Vagina (tissue), 2 donors: ENCODE measurements around the gene SUGCT. TPM values are rescaled to one million over a fixed set of nuclear protein-coding genes. Genes with fewer than 3 reads are reported as not detected.

Experiments used
- DNase-seq, 2 donors: peaks; one replicate each; pipeline ENCODE4 v3.0.0-alpha.2; 2017; ENCODE audit errors: extremely low spot score in 2 of 2
- H3K27ac ChIP-seq: fragments of 200-600 bp; sonication (generic); one replicate; pipeline ENCODE4 v1.5.1; 2019
- H3K27me3 ChIP-seq: fragments of 200-600 bp; sonication (generic); one replicate; pipeline ENCODE4 v1.5.1; 2019
- H3K36me3 ChIP-seq, 2 donors: fragments of 200-600 bp; sonication (generic); one replicate each; pipeline ENCODE4 v1.5.1; 2017 to 2019
- H3K4me1 ChIP-seq: fragments of 200-600 bp; sonication (generic); one replicate; pipeline ENCODE4 v1.5.1; 2019
- H3K4me3 ChIP-seq, 2 donors: fragments of 200-600 bp; sonication (generic); 1 replicate in 1 of 2; 2 replicates in 1 of 2; pipeline ENCODE4 v1.5.1; 2016 to 2019
- H3K9me3 ChIP-seq: fragments of 200-600 bp; sonication (generic); one replicate; pipeline ENCODE4 v1.5.1; 2019
- POLR2A ChIP-seq, 2 donors: fragments of 450-650 bp; IDR thresholded peaks; one replicate each; pipeline ENCODE4 v1.6.1; 2017; ENCODE audit warnings: antibody characterized with exemption in 2 of 2, mild to moderate bottlenecking in 2 of 2, moderate library complexity in 2 of 2
- POLR2AphosphoS5 ChIP-seq, 2 donors: sonication (generic); formaldehyde crosslinking; IDR thresholded peaks; one replicate each; pipeline ENCODE4 v1.9.0; 2017; ENCODE audit warnings: antibody characterized with exemption in 2 of 2, mild to moderate bottlenecking in 2 of 2, low read depth in 1 of 2; ENCODE audit not compliant: insufficient read depth in 1 of 2
- intact Hi-C: fragments of 100-400 bp; cut with DNase I; formaldehyde crosslinking; loops from one replicate; pipeline ENCODE4 v1.15.1; 2023
- total RNA-seq: library from RNA; depleted of rRNA; stranded (reverse); fragments of >200 nt; gene quantifications from one replicate; pipeline ENCODE4 v1.2.3, GENCODE V29; 2016
- TF ChIP-seq, protein P1 (sequence below), 3 experiments: fragments of 450-650 bp in 2 of 3; fragments of 200-600 bp in 1 of 3; sonication (generic) in 1 of 3; IDR thresholded peaks; one replicate each; pipeline ENCODE4 v1.5.1; 2017 to 2019; ENCODE audit warnings: antibody characterized with exemption in 3 of 3, mild to moderate bottlenecking in 2 of 3, moderate library complexity in 2 of 3

The SUGCT gene
- total RNA-seq, 1 donor from 2014 or later = 2.2 TPM

DNA sequence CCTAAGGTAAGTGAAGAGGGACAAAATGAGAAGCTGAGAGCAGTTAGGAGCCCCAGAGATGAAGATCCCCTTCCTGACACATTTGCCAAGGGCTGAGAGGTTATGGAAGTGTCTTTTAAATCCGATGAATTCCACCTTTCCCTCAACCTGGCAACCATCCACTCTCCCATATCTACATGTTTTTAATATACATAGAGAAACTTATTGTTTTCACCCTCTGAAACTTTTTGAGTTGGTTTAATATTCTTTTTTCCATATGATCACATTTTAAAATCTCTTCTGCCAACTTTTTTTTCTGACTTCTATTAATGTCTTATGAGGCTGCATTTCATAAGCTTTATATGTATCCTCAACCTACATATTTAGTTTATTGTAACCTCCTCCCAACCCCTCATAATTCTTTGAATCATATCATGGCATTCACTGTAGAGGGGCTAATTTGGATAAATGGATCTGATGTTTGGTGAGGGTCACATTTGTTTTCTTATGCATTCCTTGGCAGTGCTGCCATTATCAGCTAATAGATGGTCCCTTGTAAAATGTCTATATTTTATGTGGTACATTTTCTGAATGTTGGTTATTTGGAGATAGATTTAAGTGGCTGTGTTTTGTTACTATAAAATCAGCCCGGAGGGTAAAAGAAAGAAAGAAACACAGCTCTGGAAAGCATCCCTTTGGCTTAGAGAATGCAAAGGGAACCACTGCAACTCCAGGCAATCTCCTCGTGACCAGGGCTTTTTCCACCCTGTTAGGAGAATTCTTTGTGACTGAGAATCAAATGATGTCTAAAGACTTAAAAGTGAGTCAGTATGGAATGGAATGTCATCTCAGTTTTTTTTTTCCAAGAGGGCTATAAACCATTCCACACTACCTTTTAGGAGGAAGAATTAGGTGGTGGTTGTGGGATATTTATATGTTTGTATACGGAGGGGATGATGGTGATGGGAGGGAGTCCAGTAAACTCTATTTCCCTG, 334.4 kb downstream of the SUGCT start:
- intact Hi-C loops = no loop called here
- no peak for DNase-seq
- TF ChIP-seq, protein P1, sequence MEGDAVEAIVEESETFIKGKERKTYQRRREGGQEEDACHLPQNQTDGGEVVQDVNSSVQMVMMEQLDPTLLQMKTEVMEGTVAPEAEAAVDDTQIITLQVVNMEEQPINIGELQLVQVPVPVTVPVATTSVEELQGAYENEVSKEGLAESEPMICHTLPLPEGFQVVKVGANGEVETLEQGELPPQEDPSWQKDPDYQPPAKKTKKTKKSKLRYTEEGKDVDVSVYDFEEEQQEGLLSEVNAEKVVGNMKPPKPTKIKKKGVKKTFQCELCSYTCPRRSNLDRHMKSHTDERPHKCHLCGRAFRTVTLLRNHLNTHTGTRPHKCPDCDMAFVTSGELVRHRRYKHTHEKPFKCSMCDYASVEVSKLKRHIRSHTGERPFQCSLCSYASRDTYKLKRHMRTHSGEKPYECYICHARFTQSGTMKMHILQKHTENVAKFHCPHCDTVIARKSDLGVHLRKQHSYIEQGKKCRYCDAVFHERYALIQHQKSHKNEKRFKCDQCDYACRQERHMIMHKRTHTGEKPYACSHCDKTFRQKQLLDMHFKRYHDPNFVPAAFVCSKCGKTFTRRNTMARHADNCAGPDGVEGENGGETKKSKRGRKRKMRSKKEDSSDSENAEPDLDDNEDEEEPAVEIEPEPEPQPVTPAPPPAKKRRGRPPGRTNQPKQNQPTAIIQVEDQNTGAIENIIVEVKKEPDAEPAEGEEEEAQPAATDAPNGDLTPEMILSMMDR (IDR thresholded peaks at IDR 0.05) = no peak
- TF ChIP-seq POLR2AphosphoS5 (IDR thresholded peaks at IDR 0.05; ENCODE audit: insufficient read depth in 1 of 2, low read depth in 1 of 2) = peak in 1 of 2 donors; percentile 11
- Histone ChIP-seq H3K9me3 (no peaks in the 10 kb centered on the region), H3K36me3 (no peaks in the 10 kb centered on the region), H3K27ac (peak overlapping the region; percentile 73), H3K4me3 (no peak overlapping the region), H3K27me3 (no peaks in the 10 kb centered on the region), H3K4me1 (no peaks in the 10 kb centered on the region)

DNA sequence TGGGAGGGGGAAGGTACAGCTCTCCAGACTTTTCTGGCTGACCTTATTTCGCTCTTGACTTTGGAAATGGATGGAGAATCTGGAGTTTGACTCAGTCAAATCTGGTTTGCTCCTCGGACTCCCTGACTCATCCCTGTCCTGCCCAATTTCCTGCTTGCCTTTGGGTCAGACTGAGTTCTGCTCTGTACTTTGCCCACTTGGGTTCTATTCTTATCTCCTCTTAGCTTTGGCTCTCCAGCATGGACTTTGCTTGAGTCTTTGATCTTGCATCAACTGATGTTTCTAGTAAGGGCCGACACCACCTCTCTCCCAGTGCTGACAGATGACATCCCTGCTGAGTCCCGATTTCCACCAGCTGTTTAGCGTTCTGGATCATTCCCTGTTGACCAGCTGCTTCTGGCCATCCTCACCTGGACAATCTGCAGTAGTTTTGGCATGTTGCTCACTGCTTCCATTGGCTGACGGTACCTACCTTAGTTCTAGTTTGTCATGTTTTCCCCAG, 335.3 kb downstream of the SUGCT start:
- intact Hi-C loops = no loop called here
- no peaks in the 10 kb centered on the region for H3K9me3 ChIP-seq
- TF ChIP-seq POLR2AphosphoS5 (IDR thresholded peaks at IDR 0.05; ENCODE audit: insufficient read depth in 1 of 2, low read depth in 1 of 2) = no peak
- TF ChIP-seq POLR2A (IDR thresholded peaks at IDR 0.05) = no peak
- TF ChIP-seq, protein P1 (IDR thresholded peaks at IDR 0.05) = no peak
- no peaks in the 10 kb centered on the region for H3K27me3 ChIP-seq
- H3K27ac ChIP-seq = peak overlapping the region; percentile 73
- no peaks in the 10 kb centered on the region for H3K36me3 ChIP-seq
- no peaks in the 10 kb centered on the region for H3K4me1 ChIP-seq
- no peak overlapping the region for H3K4me3 ChIP-seq
- no peak for DNase-seq

DNA sequence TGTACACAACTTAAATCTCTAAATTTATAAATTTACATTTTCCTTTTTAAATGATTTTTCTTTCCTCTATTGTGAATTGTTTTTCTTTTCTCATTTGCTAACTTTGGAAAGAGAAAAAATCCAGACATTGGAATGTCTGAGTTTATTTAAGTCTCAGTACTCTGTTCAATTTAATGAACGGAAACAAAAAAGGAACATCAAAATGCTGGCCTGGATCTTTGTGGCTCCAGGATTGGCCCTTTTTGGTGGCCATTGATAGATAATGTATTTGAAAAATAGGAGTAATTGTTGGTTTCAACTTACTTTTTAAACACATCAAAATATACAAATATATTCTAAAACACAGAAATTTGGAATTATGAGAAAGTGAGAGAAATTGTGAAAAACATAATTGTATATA, 336.0 kb downstream of the SUGCT start:
- no peaks in the 10 kb centered on the region for H3K9me3 ChIP-seq
- H3K36me3 ChIP-seq = no peaks in the 10 kb centered on the region
- H3K27ac ChIP-seq = no peak overlapping the region
- no peak for DNase-seq
- no peaks in the 10 kb centered on the region for H3K4me1 ChIP-seq
- H3K27me3 ChIP-seq = no peaks in the 10 kb centered on the region
- TF ChIP-seq POLR2AphosphoS5 (IDR thresholded peaks at IDR 0.05; ENCODE audit: insufficient read depth in 1 of 2, low read depth in 1 of 2) = no peak
- TF ChIP-seq POLR2A (IDR thresholded peaks at IDR 0.05) = no peak
- TF ChIP-seq, protein P1 (IDR thresholded peaks at IDR 0.05) = no peak
- no peak overlapping the region for H3K4me3 ChIP-seq
- intact Hi-C loops = no loop called here

DNA sequence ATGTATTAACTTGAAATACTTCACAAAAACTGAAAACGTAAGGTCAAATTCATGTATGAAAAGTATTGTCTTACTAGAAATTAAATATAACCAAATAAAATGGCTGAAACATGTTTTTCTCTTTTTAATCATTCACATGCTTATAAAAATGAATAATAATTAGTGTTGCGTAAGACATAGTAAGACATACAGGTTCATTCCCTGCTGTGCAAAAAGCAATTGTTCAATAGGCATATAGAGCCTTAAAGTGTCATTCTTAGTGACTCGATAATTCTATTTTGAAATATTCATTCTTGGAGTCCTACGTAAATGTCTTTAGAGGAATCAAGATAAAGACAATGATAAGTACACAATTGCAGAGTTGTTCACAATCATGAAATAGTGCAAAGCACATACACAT, 337.1 kb downstream of the SUGCT start:
- Histone ChIP-seq H3K36me3 (no peaks in the 10 kb centered on the region), H3K27me3 (no peaks in the 10 kb centered on the region), H3K27ac (no peak overlapping the region), H3K4me1 (no peaks in the 10 kb centered on the region), H3K9me3 (no peaks in the 10 kb centered on the region), H3K4me3 (no peak overlapping the region)
- TF ChIP-seq, protein P1 (IDR thresholded peaks at IDR 0.05) = no peak
- TF ChIP-seq POLR2A (IDR thresholded peaks at IDR 0.05) (no peak), POLR2AphosphoS5 (IDR thresholded peaks at IDR 0.05; ENCODE audit: insufficient read depth in 1 of 2, low read depth in 1 of 2) (no peak)
- intact Hi-C loops = no loop called here
- no peak for DNase-seq
